GM18861 (cell line): ENCODE measurements around the gene CYB561.

ENCODE experiments used
- ATAC-seq: cut with Tn5 transposase; IDR thresholded peaks from one replicate; pipeline ENCODE4 v1.9.1; 2021; ENCODE audit not compliant: unreplicated experiment

The CYB561 gene

GRCh38 chr17:63445954-63446752 is at the start of gene CYB561:
CYB561 (minus strand) TSS chr17:63446306; CDS start chr17:63437547, 8,759 bp downstream.
- ATAC-seq: peak; percentile 38

GRCh38 chr17:63495491-63495890 is 49.4 kb upstream of the CYB561 start:
- no peak for ATAC-seq

GRCh38 chr17:63494300-63494928 is 48.3 kb upstream of the CYB561 start:
- no peak for ATAC-seq

- ATAC-seq: no peak
These were observed 47.3 kb upstream of the CYB561 start for GRCh38 chr17:63493411-63493810.

- ATAC-seq: no peak
These were observed 46.8 kb upstream of the CYB561 start for GRCh38 chr17:63492940-63493339.

GRCh38 chr17:63491977-63492618 is 46.0 kb upstream of the CYB561 start:
- no peak for ATAC-seq

GRCh38 chr17:63491413-63491812 is 45.3 kb upstream of the CYB561 start:
- ATAC-seq: no peak

- no peak for ATAC-seq
These were observed 44.8 kb upstream of the CYB561 start for GRCh38 chr17:63490858-63491400.

GRCh38 chr17:63490329-63490728 is 44.2 kb upstream of the CYB561 start:
- no peak for ATAC-seq

GRCh38 chr17:63489291-63489690 is 43.2 kb upstream of the CYB561 start:
- ATAC-seq: no peak

- ATAC-seq: no peak
These were observed 42.7 kb upstream of the CYB561 start for GRCh38 chr17:63488851-63489250.

GRCh38 chr17:63487014-63487339 is 40.9 kb upstream of the CYB561 start:
- no peak for ATAC-seq

GRCh38 chr17:63486317-63487013 is 40.4 kb upstream of the CYB561 start:
- no peak for ATAC-seq

- ATAC-seq: no peak
These were observed 37.8 kb upstream of the CYB561 start for GRCh38 chr17:63483655-63484575.

- ATAC-seq: no peak
These were observed 36.9 kb upstream of the CYB561 start for GRCh38 chr17:63483038-63483437.

GRCh38 chr17:63482509-63482908 is 36.4 kb upstream of the CYB561 start:
- ATAC-seq: no peak

- no peak for ATAC-seq
These were observed 35.4 kb upstream of the CYB561 start for GRCh38 chr17:63481488-63481870.

GRCh38 chr17:63480826-63481487 is 34.9 kb upstream of the CYB561 start:
- ATAC-seq: no peak

GRCh38 chr17:63480192-63480784 is 34.2 kb upstream of the CYB561 start:
- no peak for ATAC-seq
